Stimulated activated CD8-positive, alpha-beta memory T cell treated with anti-CD3 and anti-CD28 coated beads, Interleukin-7, amount 100 ng/mL, for 48 hours (primary cell): Measurements from ENCODE around the gene ATXN7L1.
"Not testable (repeated sequence)": the region's sequence is repeated elsewhere in the genome, so short reads cannot be mapped to it uniquely, and the experiment has no call there.

Experiments
- DNase-seq, 2 donors: peaks; one replicate each; pipeline ENCODE4 v3.0.0-alpha.2; 2020; ENCODE audit warnings: low read depth in 1 of 2; ENCODE audit errors: extremely low read depth in 1 of 2

Gene ATXN7L1

DNA sequence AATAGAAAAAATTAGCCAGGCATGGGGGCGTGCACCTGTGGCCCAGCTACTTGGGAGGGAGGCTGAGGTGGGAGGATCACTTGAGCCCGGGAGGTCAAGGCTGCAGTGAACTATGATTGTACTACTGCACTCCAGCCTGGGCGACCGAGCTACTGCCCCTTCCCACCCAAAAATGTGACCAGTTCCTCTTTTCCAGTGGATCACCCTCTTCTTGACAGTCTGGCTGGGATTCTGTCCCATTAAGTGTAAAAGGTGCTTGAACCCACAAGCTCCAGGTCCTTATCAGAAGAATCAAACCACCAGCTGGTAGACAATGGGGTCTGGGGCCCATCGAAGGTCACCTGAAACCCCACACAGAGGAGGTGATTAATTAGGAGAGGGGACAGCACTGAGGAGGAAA lies 14.1 kb downstream of the ATXN7L1 start:
- DNase-seq = no peak

DNA sequence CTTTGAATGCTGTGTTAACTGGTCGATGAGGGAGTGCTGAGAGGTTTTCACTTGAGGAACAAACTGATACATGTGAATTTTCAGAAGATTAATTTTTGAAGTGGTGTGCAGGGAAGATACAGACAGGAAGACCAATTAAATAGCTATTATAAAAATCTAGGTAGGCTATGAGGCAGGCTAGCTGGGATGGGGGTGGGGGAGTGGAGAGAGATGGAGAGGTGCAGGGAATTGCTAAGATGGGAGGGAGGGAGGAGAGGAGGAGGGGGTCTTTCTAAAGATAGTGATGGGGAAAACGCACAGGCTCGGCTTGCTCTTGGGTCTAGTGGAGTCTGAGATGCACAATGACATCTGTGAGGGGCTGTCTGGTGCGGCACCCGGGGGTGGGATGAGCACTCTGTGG lies 15.2 kb downstream of the ATXN7L1 start:
- no peak for DNase-seq

DNA sequence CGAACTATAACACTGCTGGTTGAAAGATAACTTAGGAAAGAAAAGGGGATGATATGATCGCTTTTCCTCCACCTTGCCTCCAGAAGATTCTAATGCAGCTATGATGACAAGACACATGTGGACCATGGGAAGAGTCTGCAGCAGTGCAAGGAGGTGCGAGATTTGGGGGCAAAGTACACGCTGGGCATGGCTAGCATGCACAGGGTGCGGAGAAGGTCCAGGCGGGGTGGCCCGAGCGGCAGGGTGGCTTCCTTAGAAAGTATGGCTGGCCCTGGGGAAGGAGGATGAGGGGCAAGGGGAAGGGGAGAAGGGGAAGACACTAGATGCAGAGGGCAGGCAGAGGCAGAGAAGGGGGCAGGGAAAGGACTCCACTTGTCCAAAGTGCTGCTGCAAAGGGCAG lies 15.6 kb downstream of the ATXN7L1 start:
- no peak for DNase-seq

DNA sequence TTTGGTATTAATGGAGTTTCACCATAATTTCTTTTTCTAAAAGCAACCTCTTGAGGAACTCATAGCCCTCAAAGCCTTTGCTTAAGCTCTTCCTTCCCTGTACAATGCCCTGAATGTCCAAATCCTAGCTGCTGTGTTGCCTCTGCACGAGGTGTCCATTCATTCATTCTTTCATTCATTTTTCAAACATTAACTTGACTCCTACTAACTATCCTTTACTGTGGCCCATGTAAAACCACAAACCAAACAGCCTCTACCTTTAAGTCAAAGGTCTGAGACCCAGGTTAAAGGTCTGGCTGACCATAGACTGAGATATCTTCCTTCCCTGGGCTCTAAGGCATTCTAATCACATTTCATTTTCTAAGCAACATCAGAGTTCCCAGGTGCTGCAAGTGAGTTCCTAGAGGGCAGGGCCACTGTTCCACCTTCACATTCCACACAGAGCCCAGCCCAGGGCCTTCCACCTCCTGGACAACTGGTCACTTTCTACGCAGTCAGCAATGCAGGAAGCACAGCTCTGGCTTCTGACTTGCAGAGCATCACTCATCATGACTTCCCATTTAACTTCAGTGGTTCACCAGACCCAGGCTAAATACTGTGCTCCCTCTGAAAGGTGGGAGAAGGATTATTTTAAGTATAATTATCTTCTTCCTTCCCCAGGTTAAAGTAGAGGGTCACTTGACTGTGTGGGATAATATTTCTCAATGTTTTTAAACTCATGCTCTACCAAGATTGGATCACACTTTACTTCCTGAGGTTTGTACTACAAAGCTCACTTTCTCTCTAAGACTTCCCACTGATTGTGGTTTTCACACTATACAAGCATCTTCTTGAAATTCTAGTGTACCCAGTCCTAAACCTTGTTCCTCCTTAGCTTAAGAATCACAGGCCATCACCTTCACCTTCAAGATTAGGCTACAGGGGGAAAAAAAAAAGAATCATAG lies 19.1 kb downstream of the ATXN7L1 start:
- no peak for DNase-seq

DNA sequence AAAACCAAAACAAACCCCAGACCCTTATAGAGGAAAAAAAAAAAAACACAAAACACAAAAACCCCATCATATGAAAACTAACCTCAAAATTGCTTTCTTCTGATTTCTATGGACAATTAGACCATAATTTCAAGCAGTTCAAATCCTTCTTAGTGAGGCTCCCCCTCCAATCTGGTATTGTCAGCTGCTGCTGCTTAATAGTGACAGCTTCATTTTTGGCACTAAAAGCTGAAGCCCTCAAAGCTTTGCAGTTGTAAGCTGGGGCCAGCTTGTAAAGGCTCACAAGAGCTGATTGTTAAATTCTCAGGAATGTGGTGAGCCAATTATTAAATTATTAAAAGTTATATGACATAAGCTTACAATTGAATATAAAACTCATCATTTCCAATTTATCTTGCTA lies 21.9 kb downstream of the ATXN7L1 start:
- no peak for DNase-seq

DNA sequence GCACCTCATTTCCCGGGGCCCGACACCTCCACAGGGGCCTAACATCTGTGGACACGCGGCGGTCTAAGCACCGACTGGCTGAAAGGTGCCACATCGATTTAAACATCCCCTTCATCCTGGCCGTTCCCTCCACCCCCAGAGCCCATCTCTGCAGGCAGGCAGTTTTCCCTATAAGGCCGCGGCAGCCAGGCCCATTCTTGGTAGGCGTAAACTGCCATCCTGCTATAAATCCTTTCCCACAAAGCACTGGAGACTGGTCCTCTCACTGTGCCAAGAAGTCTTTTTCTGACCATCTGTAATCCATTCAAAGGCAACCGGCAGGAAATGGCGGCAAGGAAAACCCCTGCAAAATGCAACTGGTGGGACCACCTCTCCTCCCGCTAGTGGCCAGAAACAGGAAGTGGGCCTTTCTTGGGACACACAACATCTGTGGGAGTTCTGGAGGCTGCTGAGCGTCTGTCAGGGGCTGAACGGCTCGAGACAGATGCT lies 22.4 kb downstream of the ATXN7L1 start:
- DNase-seq = no peak

DNA sequence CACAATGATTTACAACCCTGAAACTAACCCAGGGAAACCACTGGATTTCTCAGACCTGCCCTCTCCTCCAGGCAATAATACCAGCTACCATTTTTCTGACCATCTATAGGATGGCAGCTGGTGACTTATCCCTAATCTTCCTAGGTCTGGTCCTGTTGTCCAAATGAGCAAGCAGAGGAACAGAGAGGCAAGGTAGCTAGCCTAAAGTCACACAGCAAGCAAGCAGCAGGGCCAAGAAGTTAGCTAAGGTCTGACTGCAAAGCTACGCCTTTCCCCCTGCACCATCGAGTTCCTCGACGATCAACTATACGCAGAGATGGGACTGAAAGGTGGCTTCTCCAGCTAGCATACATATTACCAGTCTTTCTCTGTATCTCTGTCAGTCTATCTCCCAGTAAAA lies 25.3 kb downstream of the ATXN7L1 start:
- DNase-seq = no peak

DNA sequence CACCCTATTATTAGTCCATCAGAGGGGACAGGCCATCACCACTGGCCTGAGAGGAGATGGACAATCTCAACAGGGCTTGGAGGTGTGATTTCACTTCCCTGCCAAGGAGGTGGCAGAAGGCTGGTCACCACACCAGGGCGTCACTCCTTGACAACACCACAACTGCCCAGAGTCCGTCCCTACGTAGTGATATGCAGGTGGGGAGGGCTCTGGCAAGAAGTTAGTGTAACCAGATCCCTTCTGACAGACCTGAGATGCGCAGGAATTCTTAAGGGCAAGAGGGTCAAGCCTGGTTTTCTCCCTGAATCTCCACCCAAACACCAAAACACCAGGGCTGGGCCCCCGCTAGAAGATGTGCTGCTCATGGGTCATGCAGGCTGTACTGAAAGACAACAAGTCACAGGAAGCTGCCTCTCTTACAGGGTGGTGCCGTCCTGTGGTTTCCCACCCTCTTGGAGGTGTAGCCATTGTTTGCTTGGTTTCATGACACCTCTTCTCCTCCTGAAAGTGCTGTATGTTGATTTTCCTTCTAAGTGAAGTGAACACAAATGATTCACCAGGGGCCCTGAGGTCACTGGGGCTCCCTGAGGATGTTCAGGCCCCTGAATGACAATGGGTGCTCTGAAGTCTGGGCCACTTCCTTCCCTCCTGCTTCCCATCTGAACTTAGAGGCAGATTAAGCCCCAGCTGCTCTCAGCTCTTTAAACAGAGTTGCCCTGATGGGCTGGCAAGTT lies 27.1 kb downstream of the ATXN7L1 start:
- peak; percentile 61 to 79 for DNase-seq

DNA sequence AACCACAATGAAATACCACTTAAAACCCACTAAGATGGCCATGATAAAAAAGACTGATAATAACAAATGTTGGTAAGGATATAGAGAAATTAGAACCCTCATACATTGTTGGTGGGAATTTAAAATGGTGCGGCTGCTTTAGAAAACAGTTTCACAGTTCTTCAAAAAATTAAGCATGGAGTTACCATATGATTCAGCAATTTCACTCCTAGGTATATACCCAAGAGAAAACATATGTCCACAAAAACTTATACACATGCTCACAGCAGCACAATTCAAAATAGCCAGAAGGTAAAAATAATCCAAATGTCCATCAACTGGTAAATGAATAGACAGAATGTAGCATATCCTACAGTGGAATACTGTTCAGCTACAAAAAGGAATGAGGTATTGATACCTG lies 30.0 kb downstream of the ATXN7L1 start:
- no peak for DNase-seq

DNA sequence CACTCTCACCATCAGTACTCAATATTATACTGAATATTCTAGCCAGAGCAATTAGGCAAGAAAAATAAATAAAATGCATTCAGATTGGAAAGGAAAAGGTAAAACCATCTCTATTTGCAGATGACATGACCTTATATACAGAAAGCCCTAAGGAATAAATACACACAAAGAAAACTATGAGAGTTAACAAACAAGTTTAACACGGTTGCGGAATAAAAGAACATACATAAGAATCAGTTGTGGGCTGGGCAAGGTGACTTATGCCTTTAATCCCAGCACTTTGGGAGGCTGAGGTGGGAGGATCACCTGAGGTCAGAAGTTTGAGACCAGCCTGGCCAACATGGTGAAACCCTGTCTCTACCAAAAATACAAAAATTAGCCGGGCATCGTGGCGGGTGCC lies 31.7 kb downstream of the ATXN7L1 start:
- DNase-seq = not testable (repeated sequence)

DNA sequence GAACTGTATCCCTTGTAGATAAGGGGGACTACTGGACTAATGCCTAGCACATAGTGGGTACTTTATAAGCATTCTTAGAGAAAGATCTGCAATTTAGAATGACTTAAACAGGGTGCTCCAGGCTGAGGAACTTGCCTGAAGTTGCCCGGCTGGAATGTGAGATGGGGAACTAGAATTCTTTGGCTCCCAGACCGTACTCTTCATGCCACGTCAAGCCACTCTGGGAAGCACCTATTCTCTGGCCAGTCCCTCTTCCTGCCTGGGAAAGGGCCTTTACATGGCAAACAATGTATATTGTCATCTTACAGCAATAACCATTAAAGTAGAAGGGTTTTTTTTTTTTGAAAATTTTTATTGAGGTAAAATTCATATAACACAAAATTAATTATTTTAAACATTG lies 34.5 kb downstream of the ATXN7L1 start:
- DNase-seq = no peak

DNA sequence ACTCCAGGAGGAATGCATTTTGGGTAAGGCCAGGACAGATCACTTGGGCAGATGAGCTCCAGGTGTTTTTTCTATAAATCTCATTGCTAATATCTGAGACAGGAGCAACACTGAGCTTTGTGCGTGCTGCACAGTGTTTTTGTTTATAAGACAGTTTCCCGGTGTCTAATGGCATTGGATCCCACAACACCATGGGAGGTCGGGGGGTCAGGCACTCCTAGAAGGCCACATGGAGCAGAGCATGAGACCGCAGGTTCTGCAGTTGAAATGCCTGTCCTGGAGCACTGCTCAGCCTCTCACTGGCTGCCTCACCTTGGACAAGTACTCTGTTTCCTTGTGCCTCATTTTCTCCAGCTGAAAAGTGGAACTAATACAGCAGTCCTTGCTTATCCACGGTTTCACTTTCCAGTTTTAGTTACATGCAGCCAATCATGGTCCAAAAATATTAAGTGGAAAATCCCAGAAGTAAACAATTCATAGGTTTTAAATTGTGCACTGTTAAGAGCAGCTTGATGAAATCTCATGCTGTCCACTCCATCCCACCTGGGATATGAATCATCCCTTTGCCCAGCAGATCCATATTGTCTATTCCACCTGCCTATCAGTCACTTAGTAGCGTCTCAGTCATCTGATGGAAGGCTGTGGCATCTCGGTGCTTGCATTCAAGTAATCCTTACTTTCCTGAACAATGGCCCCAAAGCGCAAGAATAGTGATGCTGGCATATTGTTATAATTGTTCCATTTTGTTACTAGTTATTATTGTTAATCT lies 35.2 kb downstream of the ATXN7L1 start:
- DNase-seq = no peak

DNA sequence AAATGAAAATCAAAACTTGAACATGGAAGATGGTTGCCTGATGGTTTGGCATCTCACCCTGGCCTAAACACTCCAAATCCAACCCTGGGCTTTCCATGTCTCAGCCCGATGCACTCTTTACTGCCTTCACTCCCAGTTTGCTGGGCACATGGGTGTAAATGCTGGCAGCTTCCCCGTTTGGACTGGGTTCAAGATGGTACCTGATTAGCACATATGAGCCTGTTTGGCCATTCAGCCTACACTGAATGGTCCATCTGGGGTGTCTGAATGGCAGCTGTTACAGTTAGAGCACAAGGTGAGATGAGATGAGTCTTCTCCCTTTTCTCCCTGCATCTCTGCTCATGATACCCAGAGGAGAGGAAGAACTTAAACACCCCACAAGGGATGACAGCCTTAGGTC lies 37.1 kb downstream of the ATXN7L1 start:
- DNase-seq = no peak

DNA sequence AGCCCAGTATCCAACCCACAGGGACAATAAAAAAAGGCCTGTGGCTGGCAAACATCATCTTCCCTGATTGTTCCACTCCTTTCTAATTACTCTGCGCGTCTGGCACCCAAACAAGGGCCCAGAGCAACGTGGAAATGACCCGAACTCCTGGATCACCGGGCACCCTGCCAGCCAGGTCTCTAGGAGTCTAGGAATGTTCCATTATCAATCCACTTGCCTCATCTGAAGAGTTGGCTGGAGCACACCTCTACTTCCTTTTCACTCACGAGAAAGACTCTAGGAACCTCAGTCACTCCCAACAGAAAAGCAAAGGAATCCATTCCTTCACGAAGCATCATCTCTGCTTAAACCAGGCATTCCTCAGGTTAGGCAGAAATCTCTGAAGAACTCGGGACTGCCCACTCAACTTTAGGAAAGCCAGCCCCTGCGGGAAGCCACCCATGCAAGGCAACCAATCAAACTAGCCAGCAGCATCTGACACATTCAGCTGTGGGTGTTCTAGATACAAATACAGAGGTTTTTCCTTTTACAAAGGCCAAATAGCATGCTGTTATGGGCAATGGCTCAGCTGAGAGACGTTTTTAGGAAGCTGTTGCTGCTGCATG lies 37.7 kb downstream of the ATXN7L1 start:
- no peak for DNase-seq

DNA sequence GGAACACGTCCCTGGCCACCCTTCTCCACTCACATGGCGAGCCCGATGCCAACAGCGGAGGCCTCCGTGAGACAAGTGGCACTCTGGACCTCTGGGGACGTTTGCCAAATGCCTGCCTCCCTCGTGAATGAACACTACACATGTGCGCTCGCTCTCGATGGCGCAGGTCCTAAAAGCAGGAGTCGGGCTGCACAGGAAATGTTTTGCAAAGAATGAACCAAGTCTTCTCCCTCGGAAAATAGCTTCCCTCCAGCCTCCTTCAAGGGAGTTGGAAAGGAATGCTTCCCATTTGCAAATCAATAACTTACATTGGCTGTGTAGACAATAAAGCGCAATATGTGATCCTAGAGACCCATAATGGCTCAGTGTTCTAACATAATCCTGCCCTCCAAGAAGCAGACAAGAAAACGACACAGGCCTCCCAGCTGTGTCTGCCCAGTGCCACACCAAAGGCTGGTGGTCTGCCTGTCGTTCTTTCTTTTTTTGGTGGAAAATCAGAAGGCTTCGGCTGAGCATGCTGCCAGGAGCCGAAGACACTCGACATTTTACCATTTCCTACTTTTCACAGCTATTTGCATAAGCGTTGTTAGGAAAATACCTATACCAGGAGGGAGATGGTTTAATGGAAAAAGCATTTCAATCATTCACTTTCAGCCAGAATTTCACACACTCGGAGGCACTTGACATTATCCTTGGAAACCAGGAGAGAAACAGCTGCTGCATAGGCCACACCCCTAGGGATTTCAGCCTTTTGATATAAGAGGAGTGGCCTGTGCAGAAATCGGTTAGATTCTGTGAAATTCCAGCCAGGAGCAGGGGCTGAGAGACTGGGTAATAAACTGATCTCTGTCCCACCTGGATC lies 38.4 kb downstream of the ATXN7L1 start:
- DNase-seq = no peak

DNA sequence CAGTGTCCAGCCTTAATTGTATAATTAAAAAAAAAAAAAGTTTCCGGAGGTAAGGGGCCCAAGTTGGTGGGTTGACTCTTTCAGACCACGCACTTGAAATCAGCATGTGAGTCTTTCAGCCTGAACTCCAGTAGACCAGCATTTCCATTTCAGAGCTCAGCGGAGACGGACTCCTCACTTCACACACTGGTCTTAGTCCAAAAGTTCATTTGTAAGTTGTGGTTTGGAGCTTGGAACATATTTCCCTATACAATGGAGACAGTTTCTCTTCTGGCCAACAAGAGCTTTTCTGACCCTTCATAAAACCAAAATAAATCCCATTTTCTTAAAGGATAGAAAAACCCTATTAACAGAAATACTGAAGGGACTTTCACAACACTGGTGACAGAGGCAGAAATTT lies 41.0 kb downstream of the ATXN7L1 start:
- DNase-seq = no peak

DNA sequence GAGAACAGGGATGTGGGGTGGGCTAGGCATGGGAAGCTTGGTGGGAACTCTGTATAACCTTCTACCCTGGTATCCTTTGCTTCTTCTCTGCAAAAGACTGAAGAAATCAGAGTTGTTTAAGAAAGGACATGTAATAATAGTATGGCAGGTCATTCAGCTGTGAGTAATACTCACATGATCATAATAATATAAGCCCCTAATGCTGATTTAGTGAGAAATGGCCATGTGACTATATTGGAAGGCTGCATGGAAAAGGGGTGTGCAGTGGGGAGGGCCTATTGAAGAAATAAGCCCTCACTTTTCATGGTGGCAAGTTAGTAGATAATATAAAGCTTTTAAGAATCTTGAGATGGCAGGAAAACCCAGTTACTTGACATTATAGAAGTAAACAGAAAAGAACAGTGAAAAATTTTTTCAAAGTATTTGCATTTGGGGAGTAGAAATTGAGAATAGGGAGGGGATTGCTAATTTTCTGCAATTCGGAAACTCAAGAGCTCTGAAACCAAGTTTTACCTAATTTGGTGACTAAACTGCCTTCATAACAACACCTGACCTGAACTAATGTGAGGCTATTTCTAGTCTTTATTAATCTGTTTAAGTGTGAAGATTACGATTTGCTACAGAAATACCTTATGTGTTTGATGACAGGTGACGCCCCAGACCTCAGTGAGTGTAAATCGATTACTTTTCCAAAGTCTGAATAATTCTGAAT lies 44.4 kb downstream of the ATXN7L1 start:
- no peak for DNase-seq

DNA sequence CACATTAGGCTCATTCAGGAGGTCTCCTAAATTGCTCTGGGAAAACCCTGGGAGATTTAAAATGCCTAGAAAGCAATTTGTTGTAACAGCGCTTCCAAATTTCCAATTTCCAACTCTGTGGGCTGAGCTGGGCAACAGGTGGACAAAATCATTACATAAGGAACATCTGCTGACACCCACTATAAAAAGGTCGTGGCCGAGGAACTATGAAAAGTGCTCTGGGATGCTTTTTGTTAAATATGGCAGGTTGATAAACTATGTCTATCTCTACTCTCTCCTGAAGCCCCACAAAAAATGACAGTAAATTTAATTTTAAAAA lies 45.1 kb downstream of the ATXN7L1 start:
- DNase-seq = no peak
